SK-N-SH (cell line): ENCODE measurements around the gene FUT7.
A peak's percentile ranks its signal among the peaks of the same experiment; 100 is the strongest.

Experiments
- CTCF ChIP-seq: fragments of 200-600 bp; sonication (generic); IDR thresholded peaks from 2 replicates; pipeline ENCODE4 v1.6.1; 2017; ENCODE audit warnings: antibody characterized with exemption, mild to moderate bottlenecking, moderate library complexity
- EP300 ChIP-seq, 2 experiments: IDR thresholded peaks; 2 replicates each; pipeline versions ENCODE4 v1.4.0 to v1.6.1; 2012; ENCODE audit warnings: borderline replicate concordance in 1 of 2, low read depth in 1 of 2, low read length in 1 of 2
- EZH2phosphoT487 ChIP-seq: fragments of 200-600 bp; sonication (generic); IDR thresholded peaks from 2 replicates; pipeline ENCODE4 v1.6.1; 2017; ENCODE audit warnings: low read depth, mixed run types, mild to moderate bottlenecking, antibody characterized with exemption, moderate library complexity, borderline replicate concordance
- JUND ChIP-seq: IDR thresholded peaks from 2 replicates; pipeline ENCODE4 v1.4.0; 2012
- PBX3 ChIP-seq: IDR thresholded peaks from 2 replicates; pipeline ENCODE4; 2012
- POLR2AphosphoS5 ChIP-seq: IDR thresholded peaks from 2 replicates; pipeline ENCODE4 v1.6.1; 2012; ENCODE audit warnings: low read depth, low read length
- RCOR1 ChIP-seq: fragments of 150-350 bp; IDR thresholded peaks from 2 replicates; pipeline ENCODE4 v1.6.1; 2017; ENCODE audit warnings: antibody characterized with exemption, low read length
- RFX5 ChIP-seq: IDR thresholded peaks from 2 replicates; pipeline ENCODE4 v1.6.1; 2012; ENCODE audit warnings: mild to moderate bottlenecking, improper control_type of control experiment, low read length
- SMC3 ChIP-seq: IDR thresholded peaks from 2 replicates; pipeline ENCODE4 v1.6.1; 2012; ENCODE audit warnings: low read depth, low read length, improper control_type of control experiment
- TCF12 ChIP-seq: IDR thresholded peaks from 2 replicates; pipeline ENCODE4 v1.4.0; 2012
- USF1 ChIP-seq: IDR thresholded peaks from 2 replicates; pipeline ENCODE4 v1.4.0; 2012; ENCODE audit warnings: low read depth, borderline replicate concordance
- YY1 ChIP-seq: IDR thresholded peaks from 2 replicates; pipeline ENCODE4 v1.4.0; 2012; ENCODE audit warnings: low read depth, mild to moderate bottlenecking

- TF ChIP-seq CTCF: peak; percentile 87
- no peak for TF ChIP-seq POLR2AphosphoS5
- no peak for TF ChIP-seq PBX3
- no peak for TF ChIP-seq JUND
- TF ChIP-seq RFX5: no peak
- TF ChIP-seq EZH2phosphoT487: no peak
- no peak; the same call in 1 of the 2 replicates for TF ChIP-seq YY1
- 0 out of 2 replicates have a peak, but pooled peaks have one; percentile 10 for TF ChIP-seq RCOR1
- TF ChIP-seq SMC3: peak; percentile 83
- TF ChIP-seq USF1: no peak
- TF ChIP-seq TCF12: no peak
- no peak for TF ChIP-seq EP300 (IDR thresholded peaks at IDR 0.05; ENCODE audit: borderline replicate concordance in 1 of 2, low read depth in 1 of 2, low read length in 1 of 2)
Observed at GRCh38 chr9:137046088-137046787, 14.3 kb upstream of the FUT7 start, which contains the start of gene NPDC1.
